HFFc6 (cell line): ENCODE results near the gene SLC7A14. TPM values are rescaled to one million over a fixed set of nuclear protein-coding genes. Genes with fewer than 3 reads are reported as not detected.

ENCODE experiments used
- DNase-seq: peaks from one replicate; pipeline ENCODE4 v3.0.0-alpha.2; 2018
- H3K27ac Mint-ChIP-seq: 2 replicates; pipeline ENCODE4 v1.8.0; 2020; ENCODE audit warnings: mild to moderate bottlenecking, mixed read lengths
- H3K27me3 Mint-ChIP-seq: 2 replicates; pipeline ENCODE4 v1.8.0; 2021; ENCODE audit warnings: mild to moderate bottlenecking, moderate library complexity, mixed read lengths; ENCODE audit not compliant: insufficient read depth
- H3K36me3 Mint-ChIP-seq: 2 replicates; pipeline ENCODE4 v1.8.0; 2021; ENCODE audit warnings: low read depth, mixed read lengths
- H3K4me1 Mint-ChIP-seq: 2 replicates; pipeline ENCODE4 v1.8.0; 2020; ENCODE audit warnings: low read depth, mixed read lengths
- H3K4me3 Mint-ChIP-seq: 2 replicates; pipeline ENCODE4 v1.8.0; 2020; ENCODE audit warnings: mild to moderate bottlenecking, moderate library complexity, mixed read lengths
- H3K9me3 Mint-ChIP-seq: 2 replicates; pipeline ENCODE4 v1.8.0; 2020; ENCODE audit warnings: mild to moderate bottlenecking, mixed read lengths
- total RNA-seq, 6 experiments: library from RNA; stranded (reverse); fragmentation: NEBNext Ultra II Directional; extraction: Animal tissue kit (Norgen Biotek cat#: 25700); gene quantifications; 2 replicates in 1 of 6; 3 replicates in 5 of 6; pipeline ENCODE4 v1.2.3, GENCODE V29; 2021
- TF ChIP-seq, protein P1 (sequence below): fragments of 200-600 bp; sonication (generic); IDR thresholded peaks from 2 replicates; pipeline ENCODE4 v1.5.0; 2021; ENCODE audit warnings: antibody characterized with exemption, mild to moderate bottlenecking

Gene SLC7A14
- total RNA-seq, 6 experiments from 2014 or later = 0.14 to 0.53 (median 0.39) TPM

DNA sequence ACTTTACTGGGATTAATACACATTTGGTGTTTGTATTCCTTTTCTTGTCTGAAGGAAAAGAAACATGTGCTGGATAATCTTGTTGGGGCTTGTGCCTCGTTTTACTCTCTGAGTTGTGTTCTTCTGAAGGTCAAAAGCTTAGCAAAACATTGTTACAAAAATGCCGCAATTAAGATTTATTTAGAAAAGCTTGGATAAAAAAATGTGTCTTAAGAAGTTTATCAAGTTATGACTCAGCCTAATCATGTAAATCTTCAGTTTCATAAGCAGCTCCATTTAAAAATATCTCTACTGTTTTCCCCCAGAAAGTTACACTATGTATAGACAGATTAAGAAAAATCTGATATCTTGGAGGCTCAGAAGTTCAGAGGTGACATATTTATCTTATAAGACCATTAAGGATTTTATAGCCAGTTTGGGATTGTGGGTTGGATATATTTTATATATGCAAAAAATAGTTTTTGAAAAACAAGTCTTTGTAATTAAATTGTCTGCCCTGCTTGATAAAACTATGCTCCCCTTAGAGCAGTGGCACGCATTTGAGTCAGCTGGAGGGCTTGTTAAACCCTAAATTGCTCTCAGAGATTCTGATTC is 110.7 kb downstream of the SLC7A14 start:
- TF ChIP-seq, protein P1, sequence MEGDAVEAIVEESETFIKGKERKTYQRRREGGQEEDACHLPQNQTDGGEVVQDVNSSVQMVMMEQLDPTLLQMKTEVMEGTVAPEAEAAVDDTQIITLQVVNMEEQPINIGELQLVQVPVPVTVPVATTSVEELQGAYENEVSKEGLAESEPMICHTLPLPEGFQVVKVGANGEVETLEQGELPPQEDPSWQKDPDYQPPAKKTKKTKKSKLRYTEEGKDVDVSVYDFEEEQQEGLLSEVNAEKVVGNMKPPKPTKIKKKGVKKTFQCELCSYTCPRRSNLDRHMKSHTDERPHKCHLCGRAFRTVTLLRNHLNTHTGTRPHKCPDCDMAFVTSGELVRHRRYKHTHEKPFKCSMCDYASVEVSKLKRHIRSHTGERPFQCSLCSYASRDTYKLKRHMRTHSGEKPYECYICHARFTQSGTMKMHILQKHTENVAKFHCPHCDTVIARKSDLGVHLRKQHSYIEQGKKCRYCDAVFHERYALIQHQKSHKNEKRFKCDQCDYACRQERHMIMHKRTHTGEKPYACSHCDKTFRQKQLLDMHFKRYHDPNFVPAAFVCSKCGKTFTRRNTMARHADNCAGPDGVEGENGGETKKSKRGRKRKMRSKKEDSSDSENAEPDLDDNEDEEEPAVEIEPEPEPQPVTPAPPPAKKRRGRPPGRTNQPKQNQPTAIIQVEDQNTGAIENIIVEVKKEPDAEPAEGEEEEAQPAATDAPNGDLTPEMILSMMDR = no peak
- no peaks in the 10 kb centered on the region for H3K9me3 Mint-ChIP-seq
- H3K4me1 Mint-ChIP-seq = peaks cover 67% of the 10 kb centered on the region
- H3K27ac Mint-ChIP-seq = peak overlapping the region; percentile 36
- no peaks in the 10 kb centered on the region for H3K36me3 Mint-ChIP-seq
- H3K27me3 Mint-ChIP-seq = no peaks in the 10 kb centered on the region
- H3K4me3 Mint-ChIP-seq = no peak overlapping the region
- DNase-seq = peak; percentile 18

DNA sequence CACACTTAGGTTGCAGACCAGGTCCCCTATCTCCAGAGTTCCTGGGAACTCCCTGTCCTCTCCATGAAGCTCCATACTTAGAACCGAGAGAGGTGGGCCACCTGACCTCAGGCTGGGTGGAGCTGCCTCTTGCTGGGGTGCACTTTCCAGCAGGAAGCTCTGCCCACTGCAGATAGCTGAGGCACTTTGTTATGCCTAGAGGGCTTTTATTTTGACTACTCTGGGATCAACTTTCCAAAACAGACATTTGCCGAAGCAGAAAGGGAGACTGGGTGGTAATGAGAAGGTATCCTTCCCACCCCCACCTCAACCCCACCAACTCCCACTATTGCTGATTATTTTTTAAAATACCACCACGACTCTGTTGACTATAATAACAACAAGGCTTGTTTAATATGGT is 112.5 kb downstream of the SLC7A14 start:
- Mint-ChIP-seq H3K9me3 (no peaks in the 10 kb centered on the region), H3K4me3 (no peak overlapping the region), H3K4me1 (peaks cover 85% of the 10 kb centered on the region), H3K27ac (no peak overlapping the region), H3K27me3 (no peaks in the 10 kb centered on the region), H3K36me3 (no peaks in the 10 kb centered on the region)
- TF ChIP-seq, protein P1 = no peak
- DNase-seq = no peak

DNA sequence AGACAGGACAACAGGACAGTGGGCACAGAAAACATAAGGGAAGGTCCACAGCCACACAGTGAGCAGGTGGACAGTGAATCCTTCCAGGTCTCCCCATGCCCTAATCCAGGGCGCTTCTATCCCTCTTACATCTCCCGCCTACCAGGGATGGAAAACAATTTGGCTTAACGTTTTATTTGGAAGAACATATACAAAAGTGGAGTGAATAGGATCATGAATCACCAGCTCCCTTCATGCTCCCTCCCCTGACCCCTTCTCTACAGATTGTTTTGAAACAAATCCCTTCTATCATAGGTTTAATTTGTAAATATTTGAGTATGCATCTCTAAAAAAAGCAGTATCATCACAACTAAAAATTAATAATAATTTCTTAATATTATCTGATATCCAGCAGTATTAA is 114.7 kb downstream of the SLC7A14 start:
- Mint-ChIP-seq H3K36me3 (no peaks in the 10 kb centered on the region), H3K4me1 (peaks cover 75% of the 10 kb centered on the region), H3K27me3 (no peaks in the 10 kb centered on the region), H3K4me3 (peak overlapping the region; percentile 71; the same call in 1 of the 2 replicates), H3K27ac (no peak overlapping the region), H3K9me3 (no peaks in the 10 kb centered on the region)
- TF ChIP-seq, protein P1 = no peak
- DNase-seq = no peak

DNA sequence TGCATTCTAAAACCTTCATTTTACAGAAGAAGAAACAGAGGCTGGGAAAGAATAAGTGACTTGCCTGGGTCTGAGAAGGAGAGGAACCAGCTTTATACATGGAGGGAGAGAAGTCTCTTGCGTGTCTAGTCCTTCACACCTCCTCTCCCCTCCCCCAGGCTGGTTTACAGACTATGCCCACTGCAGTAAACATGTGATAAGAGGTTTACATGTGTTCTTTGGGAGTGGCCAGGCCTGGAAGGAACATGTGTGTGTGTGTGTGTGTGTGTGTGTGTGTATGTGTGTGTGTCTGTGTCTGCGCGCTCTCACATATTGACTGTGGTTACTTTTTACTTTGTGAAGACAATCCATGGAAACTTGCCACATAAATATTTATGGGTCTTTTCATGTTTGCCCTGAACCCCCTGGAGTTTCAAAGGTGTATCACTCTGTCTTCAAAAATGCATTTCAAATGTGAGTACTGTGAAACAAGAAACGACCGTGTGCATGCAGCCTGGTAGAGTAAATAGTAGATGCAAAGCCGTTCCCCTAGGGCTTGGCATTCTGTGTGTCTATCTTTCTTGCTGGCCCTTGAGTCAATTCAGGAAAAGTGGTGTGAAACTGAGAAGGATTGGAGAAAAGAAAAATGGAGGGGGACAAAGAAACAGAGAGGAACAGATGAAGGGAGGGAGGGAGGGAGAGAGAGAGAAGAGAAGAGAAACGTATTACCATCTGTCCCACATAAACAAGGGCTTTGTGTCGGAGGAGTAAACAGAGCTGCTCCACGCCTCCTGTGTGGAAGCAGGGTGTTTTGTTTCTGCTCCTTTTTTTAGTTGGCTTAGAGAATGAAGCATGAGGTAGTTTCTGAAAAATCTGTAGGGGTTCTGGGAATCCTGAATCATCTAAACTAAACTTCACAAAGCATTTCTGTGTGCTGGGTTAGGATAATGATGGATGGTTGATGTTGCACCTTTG is 115.5 kb downstream of the SLC7A14 start:
- Mint-ChIP-seq H3K4me3 (peak overlapping the region; percentile 71), H3K27ac (peak overlapping the region; percentile 61), H3K27me3 (no peaks in the 10 kb centered on the region), H3K4me1 (peaks cover 67% of the 10 kb centered on the region), H3K9me3 (no peaks in the 10 kb centered on the region), H3K36me3 (no peaks in the 10 kb centered on the region)
- DNase-seq = peak; percentile 49
- TF ChIP-seq, protein P1 = no peak

DNA sequence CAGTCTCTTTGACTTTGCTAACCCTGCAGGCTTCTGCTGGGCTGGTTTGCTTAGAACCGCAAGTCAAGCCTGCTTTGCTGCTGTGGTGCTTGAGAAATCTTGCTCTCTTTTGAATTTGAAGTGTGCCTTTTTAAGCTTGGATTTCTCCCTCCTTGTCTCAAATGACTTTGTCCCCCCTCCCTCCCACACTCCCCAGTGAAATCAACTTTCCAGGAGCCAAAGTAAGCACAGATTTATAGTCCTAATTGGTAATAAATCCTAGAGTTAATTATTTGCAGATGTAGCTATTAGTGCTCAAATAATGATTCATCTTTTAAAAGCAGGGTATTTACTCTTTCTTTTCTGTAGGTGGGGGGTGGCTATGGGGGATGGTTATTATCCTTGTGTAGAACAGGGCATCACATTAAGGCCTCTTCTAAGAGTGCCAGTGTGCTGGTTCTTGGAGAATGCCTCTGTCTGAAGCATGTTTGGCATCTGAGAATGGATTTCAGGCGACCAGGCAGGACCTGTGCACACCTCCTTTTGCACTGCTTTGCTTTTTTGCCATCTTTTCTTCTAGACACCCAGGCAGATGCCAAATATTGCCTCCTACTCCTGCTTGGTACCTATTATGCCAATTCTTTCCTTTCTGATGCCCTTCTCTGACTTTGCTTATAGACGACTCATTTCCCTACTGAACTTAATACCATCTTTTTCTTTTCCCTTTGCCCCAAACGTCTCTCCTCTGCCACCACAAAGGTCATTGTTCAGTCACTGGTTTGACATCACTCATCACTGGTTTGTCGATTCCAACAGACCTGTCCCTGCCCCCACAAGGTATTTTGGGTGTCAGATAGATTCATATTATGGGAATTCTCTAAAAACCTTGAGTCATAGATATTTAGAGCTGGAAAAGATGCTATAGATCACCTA is 116.5 kb downstream of the SLC7A14 start:
- Mint-ChIP-seq H3K9me3 (no peaks in the 10 kb centered on the region), H3K4me1 (peaks cover 57% of the 10 kb centered on the region), H3K27ac (peak overlapping the region; percentile 27), H3K4me3 (peak overlapping the region; percentile 51), H3K36me3 (no peaks in the 10 kb centered on the region), H3K27me3 (no peaks in the 10 kb centered on the region)
- peak; percentile 86 for DNase-seq
- TF ChIP-seq, protein P1 = no peak
